H9 (cell line): ENCODE data around the gene DCP1B. TPM values are rescaled to one million over a fixed set of nuclear protein-coding genes. Genes with fewer than 3 reads are reported as not detected.

ENCODE experiments used
- DNase-seq: peaks from one replicate; pipeline ENCODE4 v3.0.0-alpha.2; 2017
- H2AFZ ChIP-seq: one replicate; pipeline ENCODE4 v1.6.1; 2013; ENCODE audit warnings: mild to moderate bottlenecking, low read length, control low read depth, moderate library complexity
- H2AK5ac ChIP-seq: 2 replicates; pipeline ENCODE4 v1.6.1; 2013; ENCODE audit warnings: low read length, control low read depth, mixed read lengths; ENCODE audit not compliant: insufficient read length
- H2BK120ac ChIP-seq: one replicate; pipeline ENCODE4 v1.6.1; 2013; ENCODE audit warnings: low read depth, mild to moderate bottlenecking, low read length, control low read depth, inconsistent platforms; ENCODE audit not compliant: poor library complexity, severe bottlenecking
- H2BK12ac ChIP-seq: 2 replicates; pipeline ENCODE4 v1.6.1; 2013; ENCODE audit warnings: low read length, control low read depth, mixed read lengths, low read depth; ENCODE audit not compliant: insufficient read length
- H2BK15ac ChIP-seq: 2 replicates; pipeline ENCODE4 v1.6.1; 2013; ENCODE audit warnings: low read depth, low read length, control low read depth
- H2BK20ac ChIP-seq: one replicate; pipeline ENCODE4 v1.6.1; 2013; ENCODE audit warnings: low read depth, mild to moderate bottlenecking, low read length, control low read depth, inconsistent platforms; ENCODE audit not compliant: poor library complexity, severe bottlenecking
- H2BK5ac ChIP-seq: 2 replicates; pipeline ENCODE4 v1.6.1; 2013; ENCODE audit warnings: low read length, control low read depth, mixed read lengths; ENCODE audit not compliant: insufficient read length
- H3K14ac ChIP-seq: 2 replicates; pipeline ENCODE4 v1.6.1; 2013; ENCODE audit warnings: low read length, control low read depth; ENCODE audit not compliant: insufficient read depth
- H3K18ac ChIP-seq: 2 replicates; pipeline ENCODE4 v1.6.1; 2013; ENCODE audit warnings: low read depth, mild to moderate bottlenecking, mixed read lengths, low read length, control low read depth; ENCODE audit not compliant: insufficient read length
- H3K23ac ChIP-seq: 2 replicates; pipeline ENCODE4 v1.6.1; 2013; ENCODE audit warnings: low read length, control low read depth, mixed read lengths, low read depth; ENCODE audit not compliant: insufficient read length
- H3K23me2 ChIP-seq: 2 replicates; pipeline ENCODE4 v1.6.1; 2013; ENCODE audit warnings: low read depth, mild to moderate bottlenecking, mixed read lengths, low read length, control low read depth; ENCODE audit not compliant: insufficient read length, poor library complexity, severe bottlenecking
- H3K27ac ChIP-seq: 2 replicates; pipeline ENCODE4 v1.5.1; 2013; ENCODE audit warnings: low read length, control low read depth, mixed read lengths, low read depth; ENCODE audit not compliant: insufficient read length
- H3K27me3 ChIP-seq: 2 replicates; pipeline ENCODE4 v1.6.1; 2013; ENCODE audit warnings: low read length, control low read depth, inconsistent platforms; ENCODE audit not compliant: insufficient read depth
- H3K4ac ChIP-seq: 2 replicates; pipeline ENCODE4 v1.6.1; 2013; ENCODE audit warnings: low read depth, mild to moderate bottlenecking, control low read depth, inconsistent platforms, low read length, moderate library complexity
- H3K4me1 ChIP-seq: 2 replicates; pipeline ENCODE4 v1.6.1; 2013; ENCODE audit warnings: low read length, control low read depth, inconsistent platforms; ENCODE audit not compliant: insufficient read depth
- H3K4me2 ChIP-seq: 2 replicates; pipeline ENCODE4 v1.6.1; 2013; ENCODE audit warnings: low read length, control low read depth, mixed read lengths; ENCODE audit not compliant: insufficient read length, insufficient read depth
- H3K56ac ChIP-seq: 2 replicates; pipeline ENCODE4 v1.6.1; 2013; ENCODE audit warnings: low read depth, mild to moderate bottlenecking, mixed read lengths, low read length, control low read depth; ENCODE audit not compliant: insufficient read length
- H3K79me1 ChIP-seq: 2 replicates; pipeline ENCODE4 v1.6.1; 2013; ENCODE audit warnings: low read depth, mild to moderate bottlenecking, moderate library complexity, low read length, control low read depth, inconsistent platforms; ENCODE audit not compliant: insufficient read depth, poor library complexity, severe bottlenecking
- H3K79me2 ChIP-seq: 2 replicates; pipeline ENCODE4 v1.6.1; 2013; ENCODE audit warnings: low read length, control low read depth, inconsistent platforms; ENCODE audit not compliant: insufficient read depth
- H3K9ac ChIP-seq: 2 replicates; pipeline ENCODE4 v1.6.1; 2013; ENCODE audit warnings: low read length, control low read depth, mixed read lengths; ENCODE audit not compliant: insufficient read length; ENCODE audit errors: extremely low read depth
- H3K9me3 ChIP-seq: one replicate; pipeline ENCODE4 v1.6.1; 2013; ENCODE audit warnings: low read depth, low read length, inconsistent platforms; ENCODE audit not compliant: control insufficient read depth
- H3T11ph ChIP-seq: one replicate; pipeline ENCODE4 v1.6.1; 2013; ENCODE audit warnings: mild to moderate bottlenecking, low read length, control low read depth, inconsistent platforms
- H4K20me1 ChIP-seq: one replicate; pipeline ENCODE4 v1.6.1; 2013; ENCODE audit not compliant: control insufficient read depth, insufficient read length, insufficient read depth
- H4K5ac ChIP-seq: 2 replicates; pipeline ENCODE4 v1.6.1; 2013; ENCODE audit warnings: low read depth, mild to moderate bottlenecking, mixed read lengths, low read length, control low read depth; ENCODE audit not compliant: insufficient read length
- H4K8ac ChIP-seq: replicated peaks from 2 replicates; pipeline ENCODE4 v1.6.1; 2013; ENCODE audit warnings: low read length, control low read depth, mixed read lengths, low read depth; ENCODE audit not compliant: insufficient read length
- H4K91ac ChIP-seq: 2 replicates; pipeline ENCODE4 v1.6.1; 2013; ENCODE audit warnings: low read depth, mild to moderate bottlenecking, moderate library complexity, mixed read lengths, low read length, control low read depth; ENCODE audit not compliant: insufficient read length
- H3K27ac Mint-ChIP-seq, 3 experiments: 2 replicates in 2 of 3; 3 replicates in 1 of 3; pipeline ENCODE4 v1.8.0; 2020 to 2021; ENCODE audit warnings: mixed read lengths in 3 of 3, mild to moderate bottlenecking in 1 of 3, moderate library complexity in 1 of 3
- H3K27me3 Mint-ChIP-seq: 2 replicates; pipeline ENCODE4 v1.8.0; 2021; ENCODE audit warnings: low read depth, mild to moderate bottlenecking, moderate library complexity, mixed read lengths
- H3K36me3 Mint-ChIP-seq, 3 experiments: 2 replicates in 2 of 3; 3 replicates in 1 of 3; pipeline ENCODE4 v1.8.0; 2020 to 2021; ENCODE audit warnings: low read depth in 3 of 3, mixed read lengths in 3 of 3; ENCODE audit not compliant: insufficient read depth in 1 of 3
- H3K4me1 Mint-ChIP-seq, 2 experiments: 2 replicates each; pipeline ENCODE4 v1.8.0; 2020; ENCODE audit warnings: mixed read lengths in 2 of 2
- H3K4me3 Mint-ChIP-seq, 2 experiments: 2 replicates in 1 of 2; 3 replicates in 1 of 2; pipeline ENCODE4 v1.8.0; 2020 to 2021; ENCODE audit warnings: mild to moderate bottlenecking in 2 of 2, mixed read lengths in 2 of 2, moderate library complexity in 1 of 2
- H3K9me3 Mint-ChIP-seq, 2 experiments: 2 replicates in 1 of 2; 3 replicates in 1 of 2; pipeline ENCODE4 v1.8.0; 2020; ENCODE audit warnings: mild to moderate bottlenecking in 2 of 2, mixed read lengths in 2 of 2, moderate library complexity in 1 of 2
- CTCF ChIP-seq: fragments of 200-600 bp; sonication (generic); conservative IDR thresholded peaks from 3 replicates; pipeline ENCODE4 v1.8.0; 2021; ENCODE audit warnings: antibody characterized with exemption, mild to moderate bottlenecking
- WGBS: extraction: QIAGEN DNeasy Blood & Tissue Kit; methylation state at CpG from one replicate; pipeline ENCODE4 v1.1.7; 2013; ENCODE audit warnings: missing lambda C conversion rate, low lambda C conversion rate, mixed read lengths; ENCODE audit not compliant: insufficient read length; ENCODE audit errors: extremely low coverage; 5-methylcytosine and 5-hydroxymethylcytosine counted together
- total RNA-seq: library from RNA; stranded (reverse); gene quantifications from 2 replicates; pipeline ENCODE4 v1.2.1, GENCODE V29; 2021

DCP1B gene
- total RNA-seq, 1 experiment from 2014 or later: 11.2 TPM

DNA sequence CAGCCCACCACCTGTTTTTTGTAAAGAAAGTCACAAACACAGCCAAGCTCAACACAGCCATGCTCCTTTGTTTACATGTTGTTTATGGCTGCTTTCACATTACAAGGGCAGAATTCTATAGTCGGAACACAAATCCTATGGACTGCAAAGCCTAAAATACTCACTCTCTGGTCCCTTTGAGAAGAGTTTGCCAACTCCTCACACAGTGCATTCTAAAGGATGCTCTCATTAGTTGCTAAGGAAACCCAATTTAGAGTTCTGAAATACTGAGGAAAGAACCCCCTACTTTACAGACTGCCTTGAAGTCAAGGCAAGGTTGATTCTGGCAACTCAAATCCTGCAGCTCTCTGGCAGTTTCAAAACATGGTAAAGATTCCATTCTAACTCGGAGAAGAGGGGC, 38.3 kb downstream of the DCP1B start:
- H2BK15ac ChIP-seq: no peak overlapping the region
- no peak overlapping the region for H3K4me2 ChIP-seq
- H3K18ac ChIP-seq: no peak overlapping the region
- H2BK120ac ChIP-seq: no peak overlapping the region
- no peak overlapping the region for H4K8ac ChIP-seq
- H3K27me3 ChIP-seq: no peaks in the 10 kb centered on the region; the same call in 1 of the 2 replicates
- H4K20me1 ChIP-seq: no peaks in the 10 kb centered on the region
- no peak overlapping the region for H2AFZ ChIP-seq
- no peaks in the 10 kb centered on the region for H3K9me3 Mint-ChIP-seq
- no peak overlapping the region for H3K27ac Mint-ChIP-seq
- H3K4me1 Mint-ChIP-seq: peaks cover 4% of the 10 kb centered on the region in 2 experiments; a peak in 2 of 4 replicates
- H3K27me3 Mint-ChIP-seq: no peaks in the 10 kb centered on the region
- H3K23ac ChIP-seq: no peak overlapping the region
- H3K36me3 Mint-ChIP-seq: peaks cover 0 to 18% (median 17%) of the 10 kb centered on the region in 3 experiments; a peak in 4 of 7 replicates
- no CpG with 5 or more reads among the region's 2 CpGs for WGBS
- no peak overlapping the region for H3K4ac ChIP-seq
- H3K9ac ChIP-seq: no peak overlapping the region
- no peak overlapping the region for H3T11ph ChIP-seq
- H3K9me3 ChIP-seq: no peaks in the 10 kb centered on the region
- peaks cover 3% of the 10 kb centered on the region for H3K23me2 ChIP-seq
- no peak overlapping the region for H2BK12ac ChIP-seq
- no peaks in the 10 kb centered on the region; the same call in 1 of the 2 replicates for H3K4me1 ChIP-seq
- no peak for TF ChIP-seq CTCF
- no peak overlapping the region for H2BK20ac ChIP-seq
- H3K56ac ChIP-seq: no peak overlapping the region
- H3K27ac ChIP-seq: no peak overlapping the region
- DNase-seq: no peak
- H3K4me3 Mint-ChIP-seq: no peak overlapping the region
- H2BK5ac ChIP-seq: no peak overlapping the region
- no peak overlapping the region for H4K5ac ChIP-seq
- no peaks in the 10 kb centered on the region for H3K79me2 ChIP-seq
- H3K14ac ChIP-seq: no peak overlapping the region
- H2AK5ac ChIP-seq: no peak overlapping the region
- H4K91ac ChIP-seq: no peak overlapping the region
- peaks cover 3% of the 10 kb centered on the region for H3K79me1 ChIP-seq
